Lower lobe of right lung (tissue), 2 donors: ENCODE results near the gene SMYD1. TPM values are rescaled to one million over a fixed set of nuclear protein-coding genes. Genes with fewer than 3 reads are reported as not detected.

Experiments
- ATAC-seq, 2 donors: fragments of 200-7000 bp; cut with Tn5 transposase; one replicate each; pipeline ENCODE4 v1.9.1; 2020 to 2022; ENCODE audit warnings: mild to moderate bottlenecking in 2 of 2, moderate library complexity in 2 of 2
- DNase-seq: peaks from one replicate; pipeline ENCODE4 v3.0.0-alpha.2; 2020
- H3K27ac ChIP-seq: fragments of 200-600 bp; one replicate; pipeline ENCODE4 v1.8.0; 2022
- H3K27me3 ChIP-seq: fragments of 200-600 bp; one replicate; pipeline ENCODE4 v1.8.0; 2022; ENCODE audit warnings: low read depth
- H3K36me3 ChIP-seq: fragments of 200-600 bp; one replicate; pipeline ENCODE4 v1.8.0; 2022; ENCODE audit warnings: mild to moderate bottlenecking
- H3K4me1 ChIP-seq: fragments of 200-600 bp; one replicate; pipeline ENCODE4 v1.8.0; 2022
- H3K4me3 ChIP-seq: fragments of 200-600 bp; one replicate; pipeline ENCODE4 v1.8.0; 2022; ENCODE audit warnings: mild to moderate bottlenecking
- H3K9me3 ChIP-seq: fragments of 200-600 bp; one replicate; pipeline ENCODE4 v1.8.0; 2022
- intact Hi-C: fragments of 100-400 bp; cut with DNase I; formaldehyde crosslinking; loops from one replicate; pipeline ENCODE4 v1.11.0; 2022
- total RNA-seq: library from RNA; stranded (reverse); fragmentation: NEBNext Ultra II Directional; extraction: Animal tissue kit (Norgen Biotek cat#: 25700); gene quantifications from one replicate; pipeline ENCODE4 v1.2.1, GENCODE V29; 2021
- TF ChIP-seq, protein P1 (sequence below): fragments of 200-600 bp; IDR thresholded peaks from one replicate; pipeline ENCODE4 v1.8.0; 2022; ENCODE audit warnings: antibody characterized with exemption, mild to moderate bottlenecking
- donor health status: DM: no; HTN: yes; CAD: no; lungs with severe emphysema.

The SMYD1 gene
- total RNA-seq, 1 donor from 2014 or later = not detected

- ATAC-seq (no peak), DNase-seq (no peak)
- no peak overlapping the region for H3K4me3 ChIP-seq
- H3K4me1 ChIP-seq = no peaks in the 10 kb centered on the region
- TF ChIP-seq, protein P1, sequence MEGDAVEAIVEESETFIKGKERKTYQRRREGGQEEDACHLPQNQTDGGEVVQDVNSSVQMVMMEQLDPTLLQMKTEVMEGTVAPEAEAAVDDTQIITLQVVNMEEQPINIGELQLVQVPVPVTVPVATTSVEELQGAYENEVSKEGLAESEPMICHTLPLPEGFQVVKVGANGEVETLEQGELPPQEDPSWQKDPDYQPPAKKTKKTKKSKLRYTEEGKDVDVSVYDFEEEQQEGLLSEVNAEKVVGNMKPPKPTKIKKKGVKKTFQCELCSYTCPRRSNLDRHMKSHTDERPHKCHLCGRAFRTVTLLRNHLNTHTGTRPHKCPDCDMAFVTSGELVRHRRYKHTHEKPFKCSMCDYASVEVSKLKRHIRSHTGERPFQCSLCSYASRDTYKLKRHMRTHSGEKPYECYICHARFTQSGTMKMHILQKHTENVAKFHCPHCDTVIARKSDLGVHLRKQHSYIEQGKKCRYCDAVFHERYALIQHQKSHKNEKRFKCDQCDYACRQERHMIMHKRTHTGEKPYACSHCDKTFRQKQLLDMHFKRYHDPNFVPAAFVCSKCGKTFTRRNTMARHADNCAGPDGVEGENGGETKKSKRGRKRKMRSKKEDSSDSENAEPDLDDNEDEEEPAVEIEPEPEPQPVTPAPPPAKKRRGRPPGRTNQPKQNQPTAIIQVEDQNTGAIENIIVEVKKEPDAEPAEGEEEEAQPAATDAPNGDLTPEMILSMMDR = no peak
- H3K27ac ChIP-seq = no peak overlapping the region
- no peaks in the 10 kb centered on the region for H3K36me3 ChIP-seq
- no peaks in the 10 kb centered on the region for H3K27me3 ChIP-seq
- H3K9me3 ChIP-seq = no peaks in the 10 kb centered on the region
- intact Hi-C loops = no loop called here
Observed at GRCh38 chr2:88115825-88116518, 48.3 kb downstream of the SMYD1 start.

GRCh38 chr2:88116669-88117432, 49.2 kb downstream of the SMYD1 start:
- Histone ChIP-seq H3K4me1 (no peaks in the 10 kb centered on the region), H3K4me3 (no peak overlapping the region), H3K36me3 (no peaks in the 10 kb centered on the region), H3K27me3 (no peaks in the 10 kb centered on the region), H3K27ac (no peak overlapping the region), H3K9me3 (no peaks in the 10 kb centered on the region)
- ATAC-seq (no peak), DNase-seq (no peak)
- intact Hi-C loops = no loop called here
- TF ChIP-seq, protein P1 = no peak

DNA sequence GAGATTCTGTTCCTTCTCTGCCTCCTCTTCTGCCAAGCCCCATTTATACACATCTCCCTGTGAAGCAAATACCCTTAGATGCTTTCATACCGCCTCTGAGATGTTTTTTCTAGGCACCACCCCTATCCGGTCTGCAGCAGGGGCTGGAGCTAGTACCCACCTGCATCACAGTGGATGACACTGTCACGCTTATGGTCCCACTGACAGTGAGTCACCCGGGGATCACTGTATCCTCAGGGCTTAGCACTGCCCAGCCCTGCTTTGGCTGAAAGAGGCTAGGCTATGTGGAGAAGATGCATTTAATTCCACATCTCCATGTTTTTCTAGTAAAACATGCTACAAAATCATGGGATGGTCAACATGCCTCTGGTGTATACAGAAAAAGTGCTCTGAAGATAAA, 50.3 kb downstream of the SMYD1 start:
- ATAC-seq (no peak), DNase-seq (no peak)
- Histone ChIP-seq H3K4me1 (no peaks in the 10 kb centered on the region), H3K27me3 (no peaks in the 10 kb centered on the region), H3K27ac (no peak overlapping the region), H3K9me3 (no peaks in the 10 kb centered on the region), H3K4me3 (no peak overlapping the region), H3K36me3 (no peaks in the 10 kb centered on the region)
- TF ChIP-seq, protein P1 = no peak
- intact Hi-C loops = no loop called here

- Histone ChIP-seq H3K4me3 (no peak overlapping the region), H3K27me3 (peaks cover 13% of the 10 kb centered on the region), H3K27ac (no peak overlapping the region), H3K4me1 (no peaks in the 10 kb centered on the region), H3K36me3 (no peaks in the 10 kb centered on the region), H3K9me3 (no peaks in the 10 kb centered on the region)
- intact Hi-C loops = no loop called here
- TF ChIP-seq, protein P1 = no peak
- DNase-seq (no peak), ATAC-seq (peak in 1 of 2 donors; percentile 29)
Observed at GRCh38 chr2:88121678-88122077, 54.1 kb downstream of the SMYD1 start.

DNA sequence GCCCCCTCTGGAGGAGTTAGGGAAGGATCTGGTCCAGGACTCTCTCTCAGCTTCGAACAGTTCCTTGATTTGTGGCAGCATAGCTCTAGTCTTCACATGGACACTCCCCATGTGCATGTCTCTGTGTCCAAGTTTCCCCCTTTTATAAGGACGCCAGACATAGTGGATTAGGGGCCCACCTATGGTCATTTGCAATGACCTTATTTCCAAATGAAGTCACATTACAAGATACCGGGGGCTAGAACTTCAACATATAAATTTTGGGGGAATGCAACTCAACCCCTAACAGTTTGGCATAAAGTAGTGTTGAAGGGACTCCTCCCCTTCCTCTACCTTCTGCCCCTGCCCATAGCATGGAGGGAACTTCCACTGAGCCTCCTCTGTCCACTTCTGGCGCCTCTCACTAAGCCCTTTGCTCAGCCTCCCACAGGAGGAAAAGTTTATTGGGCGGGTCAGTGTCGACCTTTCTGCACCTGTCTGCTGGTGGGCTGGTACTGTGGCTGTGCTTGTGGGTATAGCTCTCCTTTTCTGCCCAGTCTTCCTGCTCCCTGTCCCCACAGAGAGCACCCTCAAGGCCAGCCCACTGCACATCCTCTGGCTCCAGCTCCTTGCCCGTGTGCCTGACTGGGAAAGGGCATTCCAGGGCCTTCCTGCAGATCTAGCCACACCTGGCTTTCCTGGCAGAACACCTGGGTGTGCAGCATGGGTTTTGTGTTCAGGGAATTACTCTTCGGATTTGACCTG, 54.7 kb downstream of the SMYD1 start:
- no peak overlapping the region for H3K27ac ChIP-seq
- no peaks in the 10 kb centered on the region for H3K36me3 ChIP-seq
- H3K9me3 ChIP-seq = no peaks in the 10 kb centered on the region
- intact Hi-C loops = no loop called here
- DNase-seq = no peak
- no peak overlapping the region for H3K4me3 ChIP-seq
- no peak for ATAC-seq
- TF ChIP-seq, protein P1 = no peak
- H3K27me3 ChIP-seq = peaks cover 13% of the 10 kb centered on the region
- no peaks in the 10 kb centered on the region for H3K4me1 ChIP-seq
